Keratinocyte (primary cell): Measurements from ENCODE around the gene USE1. TPM values are rescaled to one million over a fixed set of nuclear protein-coding genes. Genes with fewer than 3 reads are reported as not detected.

Experiments
- DNase-seq: peaks from one replicate; pipeline ENCODE4 v3.0.0-alpha.2; 2011; ENCODE audit warnings: low read depth, missing footprints, low spot score
- FAIRE-seq: peaks from 2 replicates; lab custom pipeline; 2011; peaks lifted over from hg19 to GRCh38; lab: Jason Lieb, UNC
- H2AFZ ChIP-seq: 2 replicates; pipeline ENCODE4 v1.6.0; 2012; ENCODE audit warnings: low read length, control low read depth, inconsistent platforms; ENCODE audit not compliant: control insufficient read depth
- H3K27ac ChIP-seq: 2 replicates; pipeline ENCODE4 v1.5.1; 2011; ENCODE audit warnings: low read length; ENCODE audit not compliant: control insufficient read depth, insufficient read depth
- H3K27me3 ChIP-seq: 3 replicates; pipeline ENCODE4 v1.6.0; 2011; ENCODE audit warnings: low read length; ENCODE audit not compliant: control insufficient read depth, insufficient read depth; ENCODE audit errors: extremely low read depth
- H3K36me3 ChIP-seq, 2 experiments: 2 replicates in 1 of 2; 3 replicates in 1 of 2; pipeline ENCODE4 v1.5.1; 2011; ENCODE audit warnings: low read length in 2 of 2, mild to moderate bottlenecking in 1 of 2; ENCODE audit not compliant: control insufficient read depth in 2 of 2, insufficient read depth in 2 of 2; ENCODE audit errors: extremely low read depth in 1 of 2
- H3K4me1 ChIP-seq: 3 replicates; pipeline ENCODE4 v1.5.1; 2011; ENCODE audit warnings: low read length; ENCODE audit not compliant: control insufficient read depth, insufficient read depth; ENCODE audit errors: extremely low read depth
- H3K4me2 ChIP-seq: 3 replicates; pipeline ENCODE4 v1.6.0; 2011; ENCODE audit warnings: low read depth, low read length; ENCODE audit not compliant: control insufficient read depth, insufficient read depth; ENCODE audit errors: extremely low read depth
- H3K4me3 ChIP-seq, 3 experiments: fragments of 200-600 bp in 1 of 3; sonication (generic) in 1 of 3; 2 replicates in 2 of 3; 3 replicates in 1 of 3; pipeline ENCODE4 v1.5.1; 2011 to 2016; ENCODE audit warnings: low read length in 3 of 3, mild to moderate bottlenecking in 3 of 3, control low read depth in 2 of 3, inconsistent platforms in 1 of 3, low read depth in 1 of 3, mixed read lengths in 1 of 3, mixed run types in 1 of 3, moderate library complexity in 1 of 3; ENCODE audit not compliant: control insufficient read depth in 2 of 3, insufficient read depth in 2 of 3; ENCODE audit errors: extremely low read depth in 1 of 3
- H3K79me2 ChIP-seq: 2 replicates; pipeline ENCODE4 v1.6.0; 2012; ENCODE audit warnings: low read length; ENCODE audit not compliant: control insufficient read depth, insufficient read depth
- H3K9ac ChIP-seq: 3 replicates; pipeline ENCODE4 v1.6.0; 2011; ENCODE audit warnings: low read length; ENCODE audit not compliant: control insufficient read depth, insufficient read depth; ENCODE audit errors: extremely low read depth
- H3K9me1 ChIP-seq: 3 replicates; pipeline ENCODE4 v1.6.0; 2011; ENCODE audit warnings: low read length; ENCODE audit not compliant: control insufficient read depth, insufficient read depth; ENCODE audit errors: extremely low read depth
- H3K9me3 ChIP-seq: 2 replicates; pipeline ENCODE4 v1.5.1; 2012; ENCODE audit warnings: low read depth, low read length; ENCODE audit not compliant: control insufficient read depth
- H4K20me1 ChIP-seq: 3 replicates; pipeline ENCODE4 v1.6.0; 2011; ENCODE audit warnings: low read length; ENCODE audit not compliant: control insufficient read depth, insufficient read depth; ENCODE audit errors: extremely low read depth
- CTCF ChIP-seq, 3 experiments: IDR thresholded peaks in 1 of 3; conservative IDR thresholded peaks in 1 of 3; optimal IDR thresholded peaks in 1 of 3; 2 replicates in 2 of 3; 3 replicates in 1 of 3; pipeline versions ENCODE3 to v1.5.1; 2011; ENCODE audit warnings: low read length in 3 of 3, mild to moderate bottlenecking in 3 of 3, moderate library complexity in 2 of 3, control low read depth in 1 of 3, inconsistent platforms in 1 of 3; ENCODE audit not compliant: insufficient read depth in 2 of 3; ENCODE audit errors: extremely low read depth in 1 of 3
- EZH2 ChIP-seq: IDR thresholded peaks from one replicate; pipeline ENCODE4 v1.6.1; 2012; ENCODE audit warnings: inconsistent platforms, mild to moderate bottlenecking, low read length, moderate library complexity
- dilution Hi-C: fragments of 300-500 bp; cut with MboI; formaldehyde crosslinking; loops from one replicate; pipeline ENCODE4 v1.7.0; 2020; ENCODE audit warnings: low sequenced_read_pairs; ENCODE audit not compliant: extremely low pct_ligation_motif_present
- polyA plus RNA-seq, 5 experiments: library from polyadenylated mRNA; depleted of rRNA in 3 of 5; stranded (reverse) in 3 of 5; stranded (forward) in 1 of 5; unstranded in 1 of 5; fragments of >200 nt; gene quantifications; 1 replicate in 1 of 5; 2 replicates in 3 of 5; 3 replicates in 1 of 5; pipeline versions ENCODE4 v1.2.1 to v1.2.3, GENCODE V29; 2011 to 2012; ENCODE audit warnings: missing spikeins in 2 of 5, low read depth in 1 of 5, low replicate concordance in 1 of 5

Gene USE1
- polyA plus RNA-seq, 1 donor (not counting 4 experiments of a cell fraction or from before 2014, with no cell fraction given), result 18.0 TPM

GRCh38 chr19:17209126-17210036, 5.8 kb upstream of the USE1 start:
- Histone ChIP-seq H3K9me3 (no peaks in the 10 kb centered on the region), H3K9ac (no peak overlapping the region), H3K27me3 (no peaks in the 10 kb centered on the region), H3K4me3 (no peak overlapping the region), H3K4me1 (peaks cover 1% of the 10 kb centered on the region), H3K79me2 (no peaks in the 10 kb centered on the region), H4K20me1 (no peaks in the 10 kb centered on the region), H2AFZ (no peak overlapping the region), H3K27ac (no peak overlapping the region), H3K36me3 (peaks cover 15 to 25% of the 10 kb centered on the region in 2 experiments), H3K9me1 (no peaks in the 10 kb centered on the region), H3K4me2 (no peak overlapping the region)
- TF ChIP-seq EZH2, result no peak
- TF ChIP-seq CTCF (optimal IDR thresholded peaks at IDR 0.05 in 1 of 3, IDR thresholded peaks at IDR 0.05 in 1 of 3, conservative IDR thresholded peaks at IDR 0.05 in 1 of 3; ENCODE audit: extremely low read depth in 1 of 3, insufficient read depth in 2 of 3, low read length in 3 of 3), result no peak
- no peak for FAIRE-seq
- dilution Hi-C loops, result no loop called here
- DNase-seq, result no peak

- H4K20me1 ChIP-seq, result no peaks in the 10 kb centered on the region
- H3K36me3 ChIP-seq, result peaks cover 14 to 25% of the 10 kb centered on the region in 2 experiments
- no peak for DNase-seq
- no peaks in the 10 kb centered on the region for H3K9me1 ChIP-seq
- TF ChIP-seq EZH2, result no peak
- TF ChIP-seq CTCF (optimal IDR thresholded peaks at IDR 0.05 in 1 of 3, IDR thresholded peaks at IDR 0.05 in 1 of 3, conservative IDR thresholded peaks at IDR 0.05 in 1 of 3; ENCODE audit: extremely low read depth in 1 of 3, insufficient read depth in 2 of 3, low read length in 3 of 3), result no peak
- H3K27me3 ChIP-seq, result no peaks in the 10 kb centered on the region
- H3K9me3 ChIP-seq, result no peaks in the 10 kb centered on the region
- H3K9ac ChIP-seq, result no peak overlapping the region
- H3K4me1 ChIP-seq, result peaks cover 7% of the 10 kb centered on the region
- no peak overlapping the region for H3K4me3 ChIP-seq
- FAIRE-seq, result no peak
- H3K4me2 ChIP-seq, result no peak overlapping the region
- no peak overlapping the region for H3K27ac ChIP-seq
- H2AFZ ChIP-seq, result no peak overlapping the region
- dilution Hi-C loops, result no loop called here
- H3K79me2 ChIP-seq, result no peaks in the 10 kb centered on the region
These were observed 4.9 kb upstream of the USE1 start for GRCh38 chr19:17210296-17210695.
